NCI-H510A treated with DMSO at 0.1 percent for 48 hours (cell line): Measurements from ENCODE around the gene PATE1.

Source experiments
- DNase-seq: peaks from one replicate; lab custom pipeline; 2025; lab: John Stamatoyannopoulos, UW

PATE1 gene

DNA sequence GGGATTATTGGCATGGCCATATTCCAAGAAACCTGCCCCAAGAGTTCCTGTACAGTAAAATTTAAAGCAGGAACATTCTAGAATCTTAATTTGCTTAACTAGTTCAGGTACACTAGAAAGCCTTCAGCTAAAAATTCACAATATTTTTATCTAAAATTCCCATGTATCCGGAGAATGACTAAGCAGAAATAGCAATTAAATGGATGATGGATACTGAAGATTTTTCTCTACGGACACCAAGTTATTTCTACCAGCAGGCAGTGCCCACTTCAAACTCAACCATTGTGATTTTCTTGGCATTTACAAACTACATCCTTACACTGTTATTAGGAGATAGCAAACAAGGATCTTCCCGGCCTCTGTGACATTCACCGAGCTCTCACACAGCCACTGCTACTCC lies 44.7 kb downstream of the PATE1 start:
- DNase-seq, result no peak

DNA sequence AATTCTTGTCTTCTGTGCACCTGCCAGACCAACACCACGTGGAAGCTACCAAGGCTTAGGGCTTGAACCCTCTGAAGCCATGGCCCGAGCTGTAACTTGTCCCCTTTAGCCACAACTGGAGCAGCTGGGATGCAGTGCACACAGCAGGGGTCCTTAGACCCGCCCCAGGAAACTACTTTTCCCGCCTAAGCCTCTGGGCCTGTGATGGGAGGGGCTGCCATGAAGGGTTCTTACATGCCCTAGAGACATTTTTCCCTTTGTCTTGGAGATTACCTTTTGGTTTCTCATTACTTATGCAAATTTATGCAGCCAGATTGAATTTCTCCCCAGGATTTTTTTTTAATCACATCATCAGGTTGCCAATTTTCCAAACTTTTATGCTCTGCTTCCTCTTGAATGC lies 51.6 kb downstream of the PATE1 start:
- DNase-seq, result no peak
